HCT116 (cell line): ENCODE measurements around the gene ANO2. TPM values are rescaled to one million over a fixed set of nuclear protein-coding genes. Genes with fewer than 3 reads are reported as not detected.

Experiments used
- ATAC-seq: fragments of 200-7000 bp; cut with Tn5 transposase; 2 replicates; pipeline ENCODE4 v1.9.1; 2020; ENCODE audit warnings: mild to moderate bottlenecking, moderate library complexity
- BruUV-seq: library from RNA; stranded (reverse); fragments of 400-500 nt; replicated peaks from 2 replicates; lab custom pipeline; 2021; lab: Mats Ljungman, UMichigan
- CTCF ChIA-PET: fragments of 300-600 bp; sonication (Branson Sonifier 250); formaldehyde crosslinking; loops from one replicate; lab custom pipeline; 2021; ENCODE audit warnings: antibody characterized with exemption; lab: Charles Lee
- POLR2A ChIA-PET: fragments of 300-600, 350-600 bp; sonication (Branson Sonifier 250); formaldehyde crosslinking; loops from one replicate; lab custom pipeline; 2021; ENCODE audit warnings: antibody characterized with exemption; lab: Charles Lee
- RAD21 ChIA-PET, 2 experiments: fragments of 300-600 bp; sonication (Branson Sonifier 250); formaldehyde crosslinking; loops; one replicate each; lab custom pipeline; 2023; ENCODE audit warnings: low total read pairs in 2 of 2; ENCODE audit not compliant: uncharacterized antibody in 2 of 2, unreplicated experiment in 2 of 2, low non-redundant PET in 1 of 2; lab: Charles Lee
- DNase-seq: peaks from one replicate; pipeline ENCODE4 v3.0.0-alpha.2; 2010; ENCODE audit warnings: low read depth, low spot score
- H2AFZ ChIP-seq: fragments of 200-600 bp; shearing (Covaris generic), sonication (generic); 2 replicates; pipeline ENCODE4 v1.6.1; 2017; ENCODE audit warnings: low read depth, mixed run types, mixed read lengths, antibody characterized with exemption, low read length; ENCODE audit not compliant: poor library complexity, severe bottlenecking
- H3K27ac ChIP-seq: 2 replicates; pipeline ENCODE4 v1.5.1; 2012; ENCODE audit warnings: low read depth, low read length
- H3K27me3 ChIP-seq: fragments of 200-600 bp; sonication (generic); 2 replicates; pipeline ENCODE4 v1.6.1; 2016; ENCODE audit warnings: mixed run types, low read length, mixed read lengths; ENCODE audit not compliant: insufficient read depth
- H3K36me3 ChIP-seq, 2 experiments: fragments of 200-500 bp in 1 of 2; fragments of 200-600 bp in 1 of 2; sonication (Bioruptor generic) in 1 of 2; sonication (generic) in 1 of 2; 2 replicates each; pipeline versions ENCODE4 v1.5.1 to v1.6.1; 2014 to 2016; ENCODE audit warnings: low read length in 2 of 2, inconsistent platforms in 1 of 2, mixed read lengths in 1 of 2, mixed run types in 1 of 2; ENCODE audit not compliant: insufficient read depth in 2 of 2, control insufficient read depth in 1 of 2
- H3K4me1 ChIP-seq, 2 experiments: fragments of 200-600 bp in 1 of 2; sonication (generic) in 1 of 2; 2 replicates each; pipeline versions ENCODE4 v1.5.1 to v1.6.1; 2012 to 2017; ENCODE audit warnings: low read length in 2 of 2, inconsistent platforms in 1 of 2, mild to moderate bottlenecking in 1 of 2, mixed read lengths in 1 of 2, mixed run types in 1 of 2, moderate library complexity in 1 of 2; ENCODE audit not compliant: insufficient read depth in 2 of 2, control insufficient read depth in 1 of 2
- H3K4me2 ChIP-seq: fragments of 200-600 bp; sonication (generic); 2 replicates; pipeline ENCODE4 v1.6.1; 2017; ENCODE audit warnings: mixed run types, low read length, mixed read lengths
- H3K4me3 ChIP-seq, 2 experiments: fragments of 200-600 bp in 1 of 2; sonication (generic) in 1 of 2; replicated peaks in 1 of 2; 2 replicates each; pipeline ENCODE4 v1.5.1; 2011 to 2016; ENCODE audit warnings: low read length in 2 of 2, control low read depth in 1 of 2, low read depth in 1 of 2, mild to moderate bottlenecking in 1 of 2, mixed read lengths in 1 of 2, mixed run types in 1 of 2
- H3K79me2 ChIP-seq: fragments of 200-600 bp; sonication (generic); 2 replicates; pipeline ENCODE4 v1.6.1; 2017; ENCODE audit warnings: mild to moderate bottlenecking, mixed run types, low read length, moderate library complexity, mixed read lengths; ENCODE audit not compliant: insufficient read depth
- H3K9ac ChIP-seq: fragments of 200-600 bp; sonication (generic); 2 replicates; pipeline ENCODE4 v1.6.1; 2016; ENCODE audit warnings: low read length, mixed read lengths
- H3K9me2 ChIP-seq: fragments of 200-600 bp; sonication (generic), shearing (Covaris generic); 2 replicates; pipeline ENCODE4 v1.6.1; 2017; ENCODE audit warnings: mixed run types, mild to moderate bottlenecking, moderate library complexity; ENCODE audit not compliant: insufficient read depth
- H3K9me3 ChIP-seq, 2 experiments: fragments of 200-500 bp in 1 of 2; fragments of 200-600 bp in 1 of 2; sonication (Bioruptor generic) in 1 of 2; sonication (generic) in 1 of 2; 2 replicates each; pipeline ENCODE4 v1.6.1; 2014 to 2017; ENCODE audit warnings: low read length in 2 of 2, mixed read lengths in 2 of 2, inconsistent platforms in 1 of 2, low read depth in 1 of 2, mild to moderate bottlenecking in 1 of 2, mixed run types in 1 of 2, moderate library complexity in 1 of 2; ENCODE audit not compliant: control insufficient read depth in 1 of 2, insufficient read depth in 1 of 2
- H4K20me1 ChIP-seq: fragments of 200-600 bp; sonication (generic), shearing (Covaris generic); 2 replicates; pipeline ENCODE4 v1.6.1; 2017; ENCODE audit warnings: mixed run types, mild to moderate bottlenecking, moderate library complexity; ENCODE audit not compliant: insufficient read depth
- JUND ChIP-seq: IDR thresholded peaks from 2 replicates; pipeline ENCODE4 v1.6.1; 2012
- SRF ChIP-seq: IDR thresholded peaks from 2 replicates; pipeline ENCODE4 v1.6.1; 2012; ENCODE audit warnings: low read depth
- ZBTB33 ChIP-seq: IDR thresholded peaks from 2 replicates; pipeline ENCODE4 v1.6.1; 2011; ENCODE audit warnings: mild to moderate bottlenecking, low read length, moderate library complexity; ENCODE audit not compliant: insufficient replicate concordance; ENCODE audit errors: extremely low read depth
- ZFX ChIP-seq: fragments of 450-650 bp; IDR thresholded peaks from 2 replicates; pipeline ENCODE4 v1.6.1; 2017
- ZNF274 ChIP-seq: fragments of 200-500 bp; sonication (Bioruptor generic); IDR thresholded peaks from 2 replicates; pipeline ENCODE4 v1.6.1; 2014; ENCODE audit warnings: mild to moderate bottlenecking, low read depth, low read length, inconsistent platforms
- intact Hi-C: fragments of 100-400 bp; cut with micrococcal nuclease; formaldehyde crosslinking; loops from 2 replicates; pipeline ENCODE4 v1.10.0; 2022
- total RNA-seq: library from RNA; stranded (reverse); gene quantifications from one replicate; pipeline ENCODE4 v1.2.1, GENCODE V29; 2021; ENCODE audit not compliant: unreplicated experiment

The ANO2 gene
- total RNA-seq, 1 experiment from 2014 or later = not detected

GRCh38 chr12:5742258-5742657 is 202.8 kb downstream of the ANO2 start:
- Histone ChIP-seq H3K4me1 (no peaks in the 10 kb centered on the region), H2AFZ (no peak overlapping the region), H3K9me3 (no peaks in the 10 kb centered on the region), H3K36me3 (no peaks in the 10 kb centered on the region), H3K27me3 (peaks cover 4% of the 10 kb centered on the region; the same call in 1 of the 2 replicates), H3K9me2 (no peaks in the 10 kb centered on the region), H3K79me2 (no peaks in the 10 kb centered on the region), H3K9ac (no peak overlapping the region), H3K4me2 (no peak overlapping the region), H4K20me1 (no peaks in the 10 kb centered on the region), H3K4me3 (no peak overlapping the region), H3K27ac (no peak overlapping the region)
- ChIA-PET CTCF (no interaction called here), RAD21 (no interaction called here), POLR2A (no interaction called here)
- intact Hi-C loops = no loop called here
- DNase-seq (no peak), ATAC-seq (no peak)
- TF ChIP-seq JUND = no peak
- TF ChIP-seq SRF = no peak
- no peak for TF ChIP-seq ZBTB33
- no TSS peak for BruUV-seq

- Histone ChIP-seq H2AFZ (no peak overlapping the region), H3K4me3 (no peak overlapping the region), H3K27ac (no peak overlapping the region), H3K4me1 (no peaks in the 10 kb centered on the region), H3K9me3 (no peaks in the 10 kb centered on the region), H3K79me2 (no peaks in the 10 kb centered on the region), H4K20me1 (no peaks in the 10 kb centered on the region), H3K4me2 (no peak overlapping the region), H3K36me3 (no peaks in the 10 kb centered on the region), H3K27me3 (peaks cover 8% of the 10 kb centered on the region; the same call in 1 of the 2 replicates), H3K9ac (no peak overlapping the region), H3K9me2 (no peaks in the 10 kb centered on the region)
- DNase-seq (no peak), ATAC-seq (no peak)
- ChIA-PET CTCF (no interaction called here), RAD21 (no interaction called here), POLR2A (no interaction called here)
- intact Hi-C loops = no loop called here
- BruUV-seq = no TSS peak
- TF ChIP-seq ZNF274 (no peak), JUND (no peak), ZFX (no peak)
These were observed 205.1 kb downstream of the ANO2 start for GRCh38 chr12:5739917-5740316.
